ENCODE measurements around the gene TRABD2B.

Gene TRABD2B

GRCh38 chr1:47951545-47952235 is 45.5 kb downstream of the TRABD2B start:
- TF ChIP-seq CTCF (IDR thresholded peaks at IDR 0.05) = no peak
- no peak for TF ChIP-seq ZFX (IDR thresholded peaks at IDR 0.05; ENCODE audit: borderline replicate concordance)
- H3K27ac ChIP-seq = no peak overlapping the region

- no peak overlapping the region for H3K27ac ChIP-seq
- TF ChIP-seq ZFX (IDR thresholded peaks at IDR 0.05; ENCODE audit: borderline replicate concordance) (no peak), CTCF (IDR thresholded peaks at IDR 0.05) (no peak)
These were observed 46.2 kb downstream of the TRABD2B start for GRCh38 chr1:47951026-47951425.

GRCh38 chr1:47950471-47950870 is 46.7 kb downstream of the TRABD2B start:
- H3K27ac ChIP-seq = no peak overlapping the region
- TF ChIP-seq ZFX (IDR thresholded peaks at IDR 0.05; ENCODE audit: borderline replicate concordance) (no peak), CTCF (IDR thresholded peaks at IDR 0.05) (no peak)

- TF ChIP-seq ZFX (IDR thresholded peaks at IDR 0.05; ENCODE audit: borderline replicate concordance) (no peak), CTCF (IDR thresholded peaks at IDR 0.05) (no peak)
- no peak overlapping the region for H3K27ac ChIP-seq
These were observed 49.1 kb downstream of the TRABD2B start for GRCh38 chr1:47948126-47948525.

GRCh38 chr1:47947531-47947930 is 49.7 kb downstream of the TRABD2B start:
- no peak overlapping the region for H3K27ac ChIP-seq
- no peak for TF ChIP-seq CTCF (IDR thresholded peaks at IDR 0.05)
- TF ChIP-seq ZFX (IDR thresholded peaks at IDR 0.05; ENCODE audit: borderline replicate concordance) = no peak

- no peak overlapping the region for H3K27ac ChIP-seq
These were observed 52.6 kb downstream of the TRABD2B start for GRCh38 chr1:47944561-47944960.

More at GRCh38 chr1:47944561-47944960, 52.6 kb downstream of the TRABD2B start:
- TF ChIP-seq ZFX (IDR thresholded peaks at IDR 0.05; ENCODE audit: borderline replicate concordance) = no peak
- TF ChIP-seq CTCF (IDR thresholded peaks at IDR 0.05) = no peak
